ENCODE measurements around the gene CRHR1.

CRHR1 gene

DNA sequence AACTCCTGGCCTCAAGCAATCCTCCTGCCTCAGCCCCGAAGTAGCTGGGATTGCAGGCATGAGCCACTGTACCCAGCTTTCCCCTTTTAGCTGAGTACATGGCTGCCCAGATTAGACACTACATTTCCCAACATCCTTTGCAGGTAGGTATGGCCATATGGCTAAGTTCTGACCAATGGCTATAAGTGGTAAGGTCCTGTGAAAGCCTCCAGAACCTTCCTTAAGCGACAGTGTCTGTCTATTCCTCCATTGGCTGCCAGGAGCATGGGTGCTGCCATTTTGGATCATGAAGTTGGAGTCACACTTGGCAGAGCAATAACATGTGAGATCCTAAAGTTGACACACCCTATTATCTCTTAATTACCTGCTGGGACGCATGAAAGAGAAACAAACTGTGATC is 24.4 kb upstream of the CRHR1 start:
- no peak for DNase-seq (ENCODE audit: low read depth)

- no peak for DNase-seq (ENCODE audit: low read depth)
Measured at GRCh38 chr17:45761957-45762565, 22.1 kb upstream of the CRHR1 start.

- no peak for DNase-seq (ENCODE audit: low read depth)
Measured at GRCh38 chr17:45763182-45763581, 20.9 kb upstream of the CRHR1 start.

DNA sequence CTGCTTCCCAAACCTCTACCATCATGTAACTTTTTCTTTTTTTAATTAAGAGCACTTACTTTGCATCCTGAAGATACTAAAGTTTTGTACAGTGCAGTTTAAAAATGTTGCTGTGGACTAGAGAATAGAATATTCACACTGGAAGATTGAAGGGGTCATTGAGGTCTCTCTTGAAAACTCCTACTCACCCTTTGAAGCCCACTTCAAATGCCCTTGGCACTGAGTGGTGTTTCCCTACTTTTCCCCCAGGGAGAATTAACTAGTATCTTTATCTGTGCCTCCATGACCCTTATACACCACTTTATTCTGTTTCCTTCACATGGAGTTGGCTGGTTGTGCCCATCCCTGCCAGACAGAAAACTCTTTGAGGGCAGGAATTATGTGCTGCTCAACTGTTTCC is 19.6 kb upstream of the CRHR1 start:
- no peak for DNase-seq (ENCODE audit: low read depth)

GRCh38 chr17:45768000-45768399 is 16.1 kb upstream of the CRHR1 start:
- DNase-seq (ENCODE audit: low read depth), result no peak

DNA sequence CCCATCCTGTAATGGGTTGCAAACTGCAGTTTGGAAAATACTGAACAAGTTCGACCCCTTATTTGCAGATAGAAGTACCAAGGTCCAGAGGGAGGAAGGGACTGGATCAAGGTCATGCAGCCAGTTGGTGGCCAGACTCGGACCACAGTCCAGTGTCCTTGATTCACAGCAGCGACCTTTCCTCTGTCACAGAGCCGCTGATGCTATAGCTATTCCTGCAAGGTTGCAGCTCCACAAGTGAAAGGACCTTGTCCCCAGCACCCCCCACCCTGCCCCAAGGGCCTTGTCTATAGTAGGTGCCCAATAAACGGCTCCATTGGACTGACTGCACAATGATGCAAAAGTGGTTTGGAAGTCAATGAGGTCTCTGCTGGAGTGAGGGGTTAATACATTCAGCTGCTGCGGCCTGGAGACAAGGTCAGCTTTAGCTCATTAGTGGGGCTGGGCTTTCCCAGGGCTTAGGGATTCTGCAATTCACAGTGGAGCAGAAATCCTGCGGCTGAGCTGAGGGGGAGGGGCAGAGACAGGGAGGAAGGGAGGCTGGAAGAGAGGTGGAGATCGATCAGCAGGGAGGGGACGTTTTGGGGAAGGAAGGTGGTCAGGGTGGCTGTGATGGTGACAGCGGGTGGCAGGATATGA is 13.4 kb upstream of the CRHR1 start:
- DNase-seq (ENCODE audit: low read depth), result no peak

GRCh38 chr17:45771271-45771959 is 12.7 kb upstream of the CRHR1 start:
- DNase-seq (ENCODE audit: low read depth), result no peak

GRCh38 chr17:45775148-45775547 is 9.0 kb upstream of the CRHR1 start:
- no peak for DNase-seq (ENCODE audit: low read depth)

DNA sequence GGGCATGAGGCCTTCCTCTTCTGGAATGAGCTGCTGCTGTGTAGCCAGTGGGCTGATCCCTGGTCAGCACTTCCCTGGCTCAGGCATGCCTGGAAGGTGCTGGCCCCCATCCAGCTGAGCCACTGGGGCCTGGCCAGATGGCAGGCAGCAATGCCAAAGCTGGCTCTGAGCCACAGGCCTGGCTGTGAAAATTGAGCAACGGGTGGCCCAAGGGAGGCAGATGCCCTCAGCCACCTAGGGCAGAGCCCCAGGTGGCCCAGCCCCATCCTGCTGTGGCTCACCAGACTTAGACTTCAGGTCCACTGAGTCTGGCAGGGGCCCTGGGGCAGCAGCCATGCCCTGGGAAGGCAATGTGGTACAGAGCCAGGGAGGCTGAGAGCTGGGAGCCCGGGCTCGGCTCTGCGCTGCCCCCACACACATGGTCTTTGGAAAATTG is 8.5 kb upstream of the CRHR1 start:
- no peak for DNase-seq (ENCODE audit: low read depth)

- no peak for DNase-seq (ENCODE audit: low read depth)
Measured at GRCh38 chr17:45776896-45777295, 7.2 kb upstream of the CRHR1 start.

GRCh38 chr17:45777388-45777787 is 6.7 kb upstream of the CRHR1 start:
- no peak for DNase-seq (ENCODE audit: low read depth)

DNA sequence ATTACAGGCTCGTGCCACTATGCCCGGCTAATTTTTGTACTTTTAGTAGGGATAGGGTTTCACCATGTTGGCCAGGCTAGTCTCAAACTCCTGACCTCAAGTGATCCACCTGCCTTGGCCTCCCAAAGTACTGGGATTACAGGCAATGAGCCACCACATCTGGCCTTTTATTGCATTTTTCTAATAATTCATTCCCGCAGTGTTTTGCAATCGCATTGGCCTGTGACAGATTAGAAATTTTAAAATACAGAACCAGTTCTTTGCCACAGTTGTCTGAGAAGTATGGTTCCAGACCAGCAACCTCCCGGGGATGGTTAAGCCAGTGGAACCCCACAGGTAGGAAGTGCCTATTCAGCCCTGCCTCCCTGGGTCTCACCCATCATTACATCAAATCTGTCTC is 3.2 kb upstream of the CRHR1 start:
- DNase-seq (ENCODE audit: low read depth), result no peak

- DNase-seq (ENCODE audit: low read depth), result peak; percentile 6
Measured at GRCh38 chr17:45782889-45783592, 1.1 kb upstream of the CRHR1 start.

DNA sequence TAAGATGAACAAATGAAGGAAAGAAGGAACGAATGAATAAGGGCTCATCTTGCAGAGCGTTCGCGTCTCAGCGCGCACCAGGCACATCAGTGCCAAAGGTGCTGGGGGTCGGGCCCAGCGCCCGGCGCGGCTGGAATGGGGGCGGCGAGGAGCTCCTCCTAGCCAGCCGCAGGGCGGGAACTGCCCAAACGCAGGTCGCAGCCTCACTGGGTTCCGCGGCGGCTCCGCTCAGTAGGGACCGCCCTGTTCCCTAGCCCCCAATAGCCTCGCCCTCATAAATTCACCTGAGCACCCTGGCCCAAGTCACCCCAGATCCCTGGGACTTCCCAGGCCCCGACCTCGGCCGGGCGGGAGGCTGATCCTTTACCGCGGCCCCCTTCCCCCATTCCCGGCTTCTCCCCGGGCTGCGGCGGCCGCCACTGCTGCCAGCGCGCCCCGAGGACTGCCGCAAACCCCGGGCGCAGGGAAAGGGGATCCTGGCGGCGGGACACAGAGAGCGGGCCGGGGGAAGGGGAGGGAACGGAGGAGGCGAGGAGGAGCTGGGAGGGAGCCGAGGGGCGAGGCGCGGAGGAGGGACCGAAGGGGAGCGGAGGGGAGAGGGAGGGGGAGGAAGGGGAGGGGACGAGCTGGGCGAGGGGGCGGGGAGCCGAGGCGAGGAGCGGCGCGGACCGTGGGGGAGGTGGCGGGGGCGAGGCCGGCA is 377 bp upstream of the CRHR1 start:
- DNase-seq (ENCODE audit: low read depth), result no peak

DNA sequence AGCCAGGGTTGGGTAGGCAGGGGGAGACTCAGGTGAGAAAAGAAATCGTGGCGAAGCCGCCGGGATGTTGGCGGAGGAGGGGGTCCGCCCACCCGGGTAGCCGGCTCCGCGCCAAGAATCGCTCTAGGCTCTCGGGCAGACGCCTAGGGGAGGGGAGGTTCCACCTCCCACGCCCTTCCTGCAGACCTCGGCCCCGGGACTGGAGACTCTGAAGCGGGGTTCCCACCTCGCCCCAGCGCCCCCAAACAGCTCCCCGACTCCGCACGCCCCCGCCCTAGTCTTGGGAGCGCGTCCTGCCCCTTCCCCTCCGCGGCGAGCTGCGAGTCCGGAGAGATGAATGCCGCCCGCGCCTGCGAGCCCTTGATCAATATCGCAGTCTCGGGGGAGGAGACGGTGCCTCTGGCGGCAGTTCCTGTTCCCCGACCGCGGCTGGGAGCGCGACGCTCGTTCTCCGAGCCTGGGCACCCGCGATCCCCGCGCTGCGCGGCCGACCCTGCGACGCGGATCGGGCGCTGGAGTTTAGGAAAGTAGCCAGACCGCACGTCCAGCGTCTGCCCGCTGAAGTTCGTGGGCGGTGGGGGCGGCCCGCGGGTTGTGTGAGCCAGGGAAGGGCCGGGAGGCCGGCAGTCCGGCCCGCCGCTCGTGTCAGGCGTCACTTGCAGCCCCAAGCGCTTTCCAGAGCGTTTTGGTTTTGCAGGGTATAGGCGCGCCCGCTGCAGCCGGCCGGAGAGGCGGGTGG is 790 bp downstream of the CRHR1 start:
- no peak for DNase-seq (ENCODE audit: low read depth)

DNA sequence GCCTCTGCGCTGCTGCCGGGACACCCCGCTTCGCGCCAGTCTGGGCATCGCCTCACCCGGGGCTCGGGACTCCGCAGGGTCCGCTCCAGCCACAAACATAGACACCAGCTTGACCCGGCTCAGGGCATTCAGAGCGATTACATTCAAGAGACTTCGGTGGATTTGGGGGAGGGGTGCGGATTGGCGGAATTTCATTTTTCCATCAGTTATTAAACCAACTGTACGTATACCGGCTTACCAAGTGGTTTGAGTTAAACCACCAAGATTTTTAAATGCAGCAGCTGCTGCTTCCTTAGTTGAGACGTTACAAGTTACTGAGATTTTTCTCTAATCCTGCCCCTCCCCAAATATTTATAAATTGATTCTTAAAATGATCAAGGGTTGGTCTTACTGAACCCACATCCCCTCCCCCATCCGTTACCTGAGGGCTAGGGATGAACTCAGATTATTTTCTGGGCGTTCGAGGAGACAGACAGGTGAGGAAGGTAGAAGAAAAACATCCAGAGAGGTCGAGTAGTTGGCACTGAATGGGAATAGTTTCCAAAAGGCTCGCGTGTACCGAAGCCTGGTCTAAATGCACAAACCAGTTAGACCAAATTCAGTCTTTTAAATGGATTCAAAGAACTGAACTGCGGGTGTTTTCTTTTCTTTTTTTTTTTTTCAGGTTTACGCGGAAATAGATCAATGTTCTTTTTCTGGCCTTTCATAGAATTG is 1.5 kb downstream of the CRHR1 start:
- no peak for DNase-seq (ENCODE audit: low read depth)

- DNase-seq (ENCODE audit: low read depth), result no peak
Measured at GRCh38 chr17:45786349-45786748, 2.2 kb downstream of the CRHR1 start.

GRCh38 chr17:45787044-45787443 is 2.9 kb downstream of the CRHR1 start:
- no peak for DNase-seq (ENCODE audit: low read depth)

DNA sequence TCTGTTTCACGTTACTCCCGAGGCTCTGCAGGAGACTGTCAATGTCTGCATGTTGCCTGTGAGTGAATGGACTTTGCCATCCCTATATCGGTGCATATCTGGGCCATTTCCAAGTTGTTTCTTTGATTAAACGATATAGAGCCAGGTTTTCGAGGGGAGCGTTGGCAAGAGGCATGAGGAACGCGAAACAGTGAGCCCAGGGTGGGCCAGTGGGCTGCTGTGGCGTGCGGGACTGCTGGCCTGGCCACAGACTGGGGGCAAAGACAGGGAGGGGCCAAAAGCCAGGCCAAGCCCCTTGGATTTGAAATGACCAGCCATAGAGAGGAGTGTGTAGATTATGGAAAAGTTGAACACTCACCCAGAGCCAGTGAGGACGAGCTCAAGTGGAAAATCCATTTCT is 3.5 kb downstream of the CRHR1 start:
- no peak for DNase-seq (ENCODE audit: low read depth)

DNA sequence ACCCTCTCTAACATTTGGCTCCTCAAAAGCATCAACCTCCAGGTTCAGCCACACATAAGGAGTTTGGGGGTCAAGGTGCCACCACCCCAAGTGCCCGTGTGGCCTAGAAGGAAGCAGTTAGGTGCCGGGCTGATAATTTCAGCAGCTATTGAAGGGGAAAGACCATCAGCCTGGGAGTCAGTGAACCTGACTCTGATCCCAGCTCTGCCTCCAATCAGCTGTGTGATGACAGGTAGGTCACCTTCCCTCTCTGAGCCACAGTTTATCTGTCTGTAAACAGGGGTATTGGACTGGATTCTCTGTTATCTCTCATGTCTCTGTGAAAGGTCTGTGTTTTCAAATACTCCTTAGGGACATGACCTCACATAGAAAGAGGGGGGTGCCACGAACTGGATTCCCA is 3.9 kb downstream of the CRHR1 start:
- DNase-seq (ENCODE audit: low read depth), result no peak

GRCh38 chr17:45789874-45790273 is 5.8 kb downstream of the CRHR1 start:
- DNase-seq (ENCODE audit: low read depth), result no peak

All from stimulated activated CD8-positive, alpha-beta memory T cell treated with anti-CD3 and anti-CD28 coated beads, Interleukin-12 subunit alpha, Interleukin-12 subunit beta, amount 100 ng/mL, for 4 hours (primary cell).